ENCODE data around the gene CUBN.

DNA sequence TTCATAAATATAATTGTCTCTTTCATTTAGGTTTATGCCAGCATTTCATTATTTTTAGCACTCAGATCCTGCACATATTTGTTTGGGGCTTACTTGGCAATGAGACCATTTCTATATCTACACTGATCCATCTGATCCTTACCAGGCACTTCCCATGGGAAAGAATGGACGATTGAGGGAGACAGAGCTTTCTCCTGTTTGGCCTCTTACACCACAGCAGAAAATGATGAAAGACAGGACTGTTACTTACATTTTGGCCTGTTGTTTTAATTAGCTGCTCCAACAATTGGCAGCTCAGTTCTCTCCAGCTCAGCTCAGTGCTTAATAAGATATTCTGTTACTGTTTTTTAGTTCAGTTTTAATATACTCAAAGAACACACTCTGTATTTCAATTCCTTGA is 234.8 kb downstream of the CUBN start:
- TF ChIP-seq, protein P1, sequence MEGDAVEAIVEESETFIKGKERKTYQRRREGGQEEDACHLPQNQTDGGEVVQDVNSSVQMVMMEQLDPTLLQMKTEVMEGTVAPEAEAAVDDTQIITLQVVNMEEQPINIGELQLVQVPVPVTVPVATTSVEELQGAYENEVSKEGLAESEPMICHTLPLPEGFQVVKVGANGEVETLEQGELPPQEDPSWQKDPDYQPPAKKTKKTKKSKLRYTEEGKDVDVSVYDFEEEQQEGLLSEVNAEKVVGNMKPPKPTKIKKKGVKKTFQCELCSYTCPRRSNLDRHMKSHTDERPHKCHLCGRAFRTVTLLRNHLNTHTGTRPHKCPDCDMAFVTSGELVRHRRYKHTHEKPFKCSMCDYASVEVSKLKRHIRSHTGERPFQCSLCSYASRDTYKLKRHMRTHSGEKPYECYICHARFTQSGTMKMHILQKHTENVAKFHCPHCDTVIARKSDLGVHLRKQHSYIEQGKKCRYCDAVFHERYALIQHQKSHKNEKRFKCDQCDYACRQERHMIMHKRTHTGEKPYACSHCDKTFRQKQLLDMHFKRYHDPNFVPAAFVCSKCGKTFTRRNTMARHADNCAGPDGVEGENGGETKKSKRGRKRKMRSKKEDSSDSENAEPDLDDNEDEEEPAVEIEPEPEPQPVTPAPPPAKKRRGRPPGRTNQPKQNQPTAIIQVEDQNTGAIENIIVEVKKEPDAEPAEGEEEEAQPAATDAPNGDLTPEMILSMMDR (conservative IDR thresholded peaks at IDR 0.05; ENCODE audit: low read depth, low read length): no peak
- TF ChIP-seq EZH2 (IDR thresholded peaks at IDR 0.05; ENCODE audit: low read length, unreplicated experiment) (no peak), EZH2phosphoT487 (IDR thresholded peaks at IDR 0.05; ENCODE audit: borderline replicate concordance, low read length) (no peak)
